GF-D8 (cell line): Measurements from ENCODE around the gene CSH1.
"Not testable (repeated sequence)": the region's sequence is repeated elsewhere in the genome, so short reads cannot be mapped to it uniquely, and the experiment has no call there.

Experiments used
- DNase-seq: peaks from one replicate; lab custom pipeline; 2025; lab: John Stamatoyannopoulos, UW

The CSH1 gene

DNA sequence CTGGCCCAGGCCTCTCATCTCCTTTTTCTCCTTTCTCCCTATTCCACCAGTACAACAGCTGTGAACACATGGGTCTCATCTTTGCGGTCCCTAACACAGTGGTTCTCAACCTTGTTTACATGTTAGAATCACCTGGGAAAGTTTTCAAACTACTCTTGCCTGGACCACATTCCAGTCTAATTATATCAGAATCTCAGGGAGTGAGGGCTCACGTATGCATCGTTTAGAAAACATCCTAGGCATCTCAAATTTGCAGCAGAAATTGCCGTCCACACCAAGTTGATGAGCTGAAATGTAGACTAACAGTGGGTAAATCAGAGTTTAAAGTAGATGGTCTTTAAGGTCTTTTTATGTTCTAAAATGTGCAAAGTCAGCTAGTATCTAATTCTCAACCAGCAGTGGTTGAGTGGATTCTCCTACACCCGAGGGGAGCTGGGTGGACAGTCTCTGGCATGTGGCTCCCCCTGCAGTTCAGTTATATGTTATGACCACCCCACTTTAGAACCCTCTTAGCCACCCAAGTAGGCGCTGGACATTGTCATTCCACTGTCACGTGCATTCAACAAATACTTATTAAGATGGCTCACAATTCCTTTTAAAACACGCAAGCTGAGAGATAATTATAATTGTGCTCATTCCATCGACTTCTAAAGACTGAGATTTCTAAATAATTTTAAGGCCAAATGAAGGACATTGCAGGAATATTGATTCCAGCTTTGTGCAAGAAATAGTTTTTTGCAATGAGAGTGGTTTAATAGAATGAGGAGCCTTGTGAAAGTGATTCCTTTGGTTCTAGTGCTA, 26.7 kb downstream of the CSH1 start:
- DNase-seq: not testable (repeated sequence)

DNA sequence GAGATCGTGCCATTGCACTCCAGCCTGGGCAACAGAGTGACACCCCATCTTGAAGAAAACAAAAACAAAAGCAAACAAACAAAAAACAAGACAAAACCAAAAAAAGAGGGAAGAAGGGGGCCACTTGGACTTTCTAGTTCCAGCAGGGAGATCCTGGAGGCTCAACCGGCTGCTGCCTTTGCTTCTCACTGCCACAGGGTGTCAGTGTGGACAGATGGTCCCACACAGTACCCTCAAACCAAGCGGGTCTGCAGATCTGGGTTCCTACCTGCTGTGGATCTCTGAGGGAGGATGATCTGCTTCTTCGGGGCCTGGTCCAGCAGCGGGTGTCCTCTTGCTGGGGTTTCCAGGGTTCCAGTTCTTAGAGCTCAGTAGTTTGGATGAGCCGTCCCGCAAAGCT, 29.7 kb downstream of the CSH1 start:
- DNase-seq: not testable (repeated sequence)

DNA sequence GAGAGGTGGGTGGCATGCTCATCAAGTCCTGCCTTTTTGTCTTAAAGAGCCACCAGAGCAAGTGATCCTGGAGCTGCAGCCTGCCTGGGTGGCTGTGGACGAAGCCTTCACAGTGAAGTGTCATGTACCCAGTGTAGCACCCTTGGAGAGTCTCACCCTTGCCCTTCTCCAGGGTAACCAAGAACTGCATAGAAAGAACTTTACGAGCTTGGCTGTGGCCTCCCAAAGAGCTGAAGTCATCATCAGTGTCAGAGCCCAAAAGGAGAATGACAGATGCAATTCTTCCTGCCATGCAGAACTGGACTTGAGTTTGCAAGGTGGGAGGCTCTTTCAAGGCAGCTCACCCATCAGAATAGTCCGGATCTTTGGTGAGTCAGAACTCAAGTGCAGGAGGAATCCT, 37.1 kb downstream of the CSH1 start:
- no peak for DNase-seq

DNA sequence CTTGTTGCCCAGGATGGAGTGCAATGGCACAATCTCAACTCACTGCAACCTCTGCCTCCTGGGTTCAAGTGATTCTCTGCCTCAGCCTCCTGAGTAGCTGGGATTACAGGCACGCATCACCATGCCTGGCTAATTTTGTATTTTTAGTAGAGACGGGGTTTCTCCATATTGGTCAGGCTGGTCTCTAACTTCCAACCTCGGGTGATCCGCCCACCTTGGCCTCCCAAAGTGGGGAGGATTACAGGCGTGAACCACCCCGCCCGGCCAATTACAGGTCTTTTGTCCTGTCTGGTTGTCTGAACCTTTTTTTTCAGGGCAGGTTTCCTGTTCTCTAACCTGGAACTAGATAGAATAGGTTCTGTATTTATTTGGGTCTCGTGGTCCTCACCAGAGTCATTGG, 39.9 kb downstream of the CSH1 start:
- DNase-seq: not testable (repeated sequence)

DNA sequence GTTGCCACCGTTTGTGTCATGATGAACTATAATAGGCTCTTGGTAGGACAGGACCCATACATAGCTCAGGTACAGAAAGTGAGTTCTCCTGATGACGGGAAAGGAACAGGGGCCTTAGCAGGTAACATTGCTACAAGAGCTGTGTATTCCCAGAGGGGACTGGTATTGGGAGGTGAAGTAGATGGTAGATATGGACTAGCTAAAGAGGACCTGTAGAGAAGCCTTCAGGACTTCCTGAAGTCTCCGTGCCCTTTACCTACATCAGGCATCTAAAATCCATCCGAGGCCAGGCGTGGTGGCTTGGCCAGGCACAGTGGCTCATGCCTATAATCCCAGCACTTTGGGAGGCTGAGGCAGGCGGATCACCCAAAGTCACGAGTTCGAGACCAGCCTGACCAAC, 41.2 kb downstream of the CSH1 start:
- no peak for DNase-seq

DNA sequence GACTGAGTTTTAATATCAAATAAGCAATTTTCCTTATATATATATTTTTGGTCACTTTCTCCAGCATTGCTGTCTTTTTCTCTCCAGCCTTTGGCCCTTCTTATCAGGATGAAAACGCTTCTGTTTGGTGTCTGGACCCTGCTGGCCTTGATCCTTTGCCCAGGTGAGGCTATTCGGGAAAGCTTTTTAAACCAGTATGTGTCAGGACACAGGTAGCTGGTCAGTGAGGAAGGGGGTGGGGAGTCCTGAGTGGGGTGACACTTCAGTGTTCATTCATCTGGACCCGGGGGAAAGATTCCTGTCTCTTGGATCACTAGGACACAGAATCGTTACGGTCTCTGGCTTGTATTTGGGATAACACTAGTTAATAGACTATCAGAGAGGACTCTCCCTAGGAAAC, 41.7 kb downstream of the CSH1 start:
- DNase-seq: no peak

DNA sequence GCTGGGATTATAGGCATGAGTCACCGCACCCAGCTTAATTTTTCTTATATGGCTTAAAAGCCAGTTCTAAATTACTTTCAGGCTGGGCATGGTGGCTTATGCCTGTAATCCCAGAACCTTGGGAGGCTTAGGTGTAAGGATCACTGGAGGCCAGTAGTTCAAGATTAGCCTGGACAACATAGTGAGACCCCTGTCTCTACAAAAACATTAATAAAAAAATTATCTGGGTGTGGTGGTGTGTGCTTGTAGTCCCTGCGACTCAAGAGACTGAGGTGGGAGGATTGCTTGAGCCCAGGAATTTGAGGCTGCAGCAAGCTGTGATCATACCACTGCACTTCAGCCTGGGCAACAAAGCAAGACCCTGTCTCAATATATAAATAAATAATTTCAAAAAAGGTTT, 43.1 kb downstream of the CSH1 start:
- no peak for DNase-seq

DNA sequence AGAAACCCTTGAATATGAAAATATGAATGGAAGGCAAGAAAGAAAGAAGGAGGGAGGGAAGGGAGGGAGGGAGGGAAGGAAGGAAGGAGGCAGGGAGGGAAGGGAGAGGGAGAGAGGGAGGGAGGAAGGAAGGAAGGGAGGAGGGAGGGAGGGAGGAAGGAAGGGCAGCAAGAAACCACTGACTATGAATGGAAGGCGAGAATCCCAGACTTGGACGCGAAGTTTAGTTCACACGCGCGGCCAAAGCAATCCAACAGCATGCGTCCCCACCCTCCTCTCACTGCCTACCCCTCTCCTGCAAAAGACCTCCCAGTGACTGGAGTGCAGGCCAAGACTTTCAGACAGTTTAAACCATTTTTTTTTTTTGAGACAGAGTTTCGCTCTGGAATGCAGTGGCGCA, 46.0 kb downstream of the CSH1 start:
- peak; percentile 23 for DNase-seq

DNA sequence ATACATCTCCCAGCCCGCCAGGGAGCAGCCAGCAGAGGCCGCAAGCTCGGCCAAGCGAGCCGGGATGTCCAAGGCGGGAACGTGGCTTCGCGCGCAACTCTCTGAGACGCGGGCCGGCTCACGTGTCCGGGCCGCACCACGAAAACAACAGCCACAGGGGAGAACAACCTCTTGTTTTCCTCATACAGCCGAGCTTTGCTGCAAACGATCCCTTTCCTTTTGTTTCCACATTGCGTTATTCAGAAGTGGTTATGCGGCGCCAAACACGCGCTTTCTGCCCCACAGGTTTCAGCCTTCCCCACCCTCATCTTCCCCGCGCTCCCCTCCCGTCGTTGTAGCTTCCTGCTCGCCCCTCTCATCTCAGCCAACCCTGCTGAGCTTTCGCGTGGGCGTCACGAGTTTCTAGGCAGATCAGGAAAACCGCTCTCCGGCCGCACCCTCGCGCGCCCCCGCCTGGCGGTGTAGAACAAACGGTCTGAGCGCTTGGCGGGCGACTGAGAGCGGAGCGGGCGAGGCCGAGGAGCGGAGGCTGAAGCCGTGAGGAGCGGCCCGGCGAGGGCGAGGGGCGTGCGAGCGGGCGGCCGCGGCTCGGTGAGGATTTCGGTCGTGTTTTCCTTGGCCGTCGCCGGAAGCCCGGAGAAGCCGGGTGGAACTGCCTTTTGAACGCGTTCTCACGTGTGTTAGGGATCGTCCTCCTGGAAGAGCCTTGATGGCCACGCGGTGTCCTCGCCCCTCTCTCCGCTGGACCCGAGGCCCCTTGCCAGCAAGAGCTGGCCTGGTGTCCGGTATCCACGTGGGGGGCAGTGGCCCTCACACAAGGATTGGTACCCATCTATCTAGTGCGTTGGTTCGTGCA, 47.3 kb downstream of the CSH1 start:
- DNase-seq: peak; percentile 83

DNA sequence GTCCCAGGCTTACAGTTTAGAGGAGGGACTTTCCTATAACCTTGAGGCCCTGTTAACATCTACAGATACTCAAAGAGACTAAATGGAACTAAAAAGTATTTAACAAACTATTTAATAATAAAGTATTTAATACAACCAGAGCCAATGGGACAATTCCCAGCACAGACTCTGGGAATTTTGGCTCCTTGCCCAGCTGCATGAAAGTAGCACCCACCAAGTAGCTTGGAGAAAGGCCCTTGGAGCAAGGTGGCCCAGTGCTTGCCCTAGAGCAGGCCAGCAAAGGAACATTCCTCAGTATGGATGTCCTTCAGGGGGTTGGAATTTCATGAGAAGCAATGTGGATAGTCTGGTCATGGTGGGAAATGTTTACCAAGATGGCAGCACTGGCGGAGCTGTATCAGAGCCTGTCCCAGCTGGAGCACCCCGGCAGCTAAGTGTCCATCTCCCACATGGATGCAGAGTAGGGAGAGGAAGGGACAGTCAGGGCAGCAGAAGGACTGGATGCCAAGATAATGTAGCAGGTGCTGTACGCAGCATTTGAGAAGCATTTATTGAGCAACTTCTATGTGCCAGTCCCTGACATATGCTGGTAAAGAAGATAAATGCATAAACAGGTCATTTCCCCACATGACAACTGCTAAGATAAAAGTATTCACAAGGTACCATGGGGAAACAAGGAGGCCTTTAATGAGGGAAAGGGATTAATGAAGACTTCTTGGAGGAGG, 48.7 kb downstream of the CSH1 start:
- no peak for DNase-seq

DNA sequence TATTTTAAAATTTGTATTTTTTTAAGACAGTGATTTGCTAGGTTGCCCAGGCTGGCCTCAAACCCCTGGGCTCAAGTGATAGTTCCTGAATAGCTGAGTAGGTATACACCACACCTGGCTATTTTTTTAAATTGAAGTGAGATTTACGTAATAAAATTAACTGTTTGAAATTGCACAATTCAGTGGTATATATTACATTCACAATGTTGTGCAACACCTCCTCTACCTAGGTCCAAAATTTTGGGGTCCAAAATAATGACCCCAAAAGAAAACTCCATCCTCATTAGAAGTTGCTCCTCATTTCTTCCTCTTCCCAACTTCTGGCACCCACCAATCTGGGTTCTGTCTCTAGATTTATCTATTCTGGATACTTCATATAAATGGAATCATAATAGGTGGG, 50.9 kb downstream of the CSH1 start:
- no peak for DNase-seq
